ENCODE results near the gene TUBD1. TPM values are rescaled to one million over a fixed set of nuclear protein-coding genes. Genes with fewer than 3 reads are reported as not detected.

TUBD1 gene
- total RNA-seq, 4 donors from 2014 or later: 7.7 to 62.9 (median 18.7) TPM

- no peak for DNase-seq
- Histone ChIP-seq H3K36me3 (no peaks in the 10 kb centered on the region), H3K4me1 (peaks cover 0 to 6% of the 10 kb centered on the region in 2 donors), H3K4me3 (no peak overlapping the region), H3K27me3 (no peaks in the 10 kb centered on the region), H3K9me3 (no peaks in the 10 kb centered on the region), H3K27ac (peak overlapping the region; percentile 80 to 90)
- intact Hi-C loops (cut with DNase I; ENCODE audit: low total_unique reads): no loop called here
- TF ChIP-seq CTCF (IDR thresholded peaks at IDR 0.05): no peak
These were observed 64.3 kb downstream of the TUBD1 start for GRCh38 chr17:59828478-59828760.

GRCh38 chr17:59827721-59828477 is 64.8 kb downstream of the TUBD1 start:
- H3K36me3 ChIP-seq: no peaks in the 10 kb centered on the region
- H3K9me3 ChIP-seq: no peaks in the 10 kb centered on the region
- peak overlapping the region; percentile 80 to 90 for H3K27ac ChIP-seq
- no peak overlapping the region for H3K4me3 ChIP-seq
- TF ChIP-seq POLR2A (IDR thresholded peaks at IDR 0.05) (no peak), CTCF (IDR thresholded peaks at IDR 0.05) (no peak)
- H3K27me3 ChIP-seq: no peaks in the 10 kb centered on the region
- no peak for DNase-seq
- H3K4me1 ChIP-seq: peaks cover 0 to 6% of the 10 kb centered on the region in 2 donors
- intact Hi-C loops (cut with DNase I; ENCODE audit: low total_unique reads): no loop called here

- TF ChIP-seq POLR2A (IDR thresholded peaks at IDR 0.05) (no peak), CTCF (IDR thresholded peaks at IDR 0.05) (no peak)
- Histone ChIP-seq H3K4me3 (no peak overlapping the region), H3K4me1 (peaks cover 0 to 6% of the 10 kb centered on the region in 2 donors), H3K27me3 (no peaks in the 10 kb centered on the region), H3K9me3 (no peaks in the 10 kb centered on the region), H3K27ac (peak overlapping the region; percentile 76 to 77), H3K36me3 (no peaks in the 10 kb centered on the region)
- intact Hi-C loops (cut with DNase I; ENCODE audit: low total_unique reads): no loop called here
- no peak for DNase-seq
These were observed 65.9 kb downstream of the TUBD1 start for GRCh38 chr17:59826706-59827453.

- peak in 1 of 2 donors; percentile 47 for DNase-seq
- Histone ChIP-seq H3K36me3 (no peaks in the 10 kb centered on the region), H3K9me3 (no peaks in the 10 kb centered on the region), H3K4me1 (no peaks in the 10 kb centered on the region), H3K27me3 (no peaks in the 10 kb centered on the region), H3K27ac (peak overlapping the region; percentile 76 to 77), H3K4me3 (no peak overlapping the region)
- intact Hi-C loops (cut with DNase I; ENCODE audit: low total_unique reads): no loop called here
- TF ChIP-seq POLR2A (IDR thresholded peaks at IDR 0.05): no peak
- no peak for TF ChIP-seq CTCF (IDR thresholded peaks at IDR 0.05)
These were observed 67.0 kb downstream of the TUBD1 start for GRCh38 chr17:59825533-59826322.

GRCh38 chr17:59815965-59816364 is 76.8 kb downstream of the TUBD1 start:
- Histone ChIP-seq H3K9me3 (no peaks in the 10 kb centered on the region), H3K27ac (no peak overlapping the region), H3K27me3 (no peaks in the 10 kb centered on the region), H3K4me1 (no peaks in the 10 kb centered on the region), H3K4me3 (no peak overlapping the region), H3K36me3 (no peaks in the 10 kb centered on the region)
- DNase-seq: no peak
- intact Hi-C loops (cut with DNase I; ENCODE audit: low total_unique reads): no loop called here
- TF ChIP-seq POLR2A (IDR thresholded peaks at IDR 0.05): no peak
- TF ChIP-seq CTCF (IDR thresholded peaks at IDR 0.05): no peak
